ENCODE measurements around the gene TIMM23B.
"Not testable (repeated sequence)": the region's sequence is repeated elsewhere in the genome, so short reads cannot be mapped to it uniquely, and the experiment has no call there.

DNA sequence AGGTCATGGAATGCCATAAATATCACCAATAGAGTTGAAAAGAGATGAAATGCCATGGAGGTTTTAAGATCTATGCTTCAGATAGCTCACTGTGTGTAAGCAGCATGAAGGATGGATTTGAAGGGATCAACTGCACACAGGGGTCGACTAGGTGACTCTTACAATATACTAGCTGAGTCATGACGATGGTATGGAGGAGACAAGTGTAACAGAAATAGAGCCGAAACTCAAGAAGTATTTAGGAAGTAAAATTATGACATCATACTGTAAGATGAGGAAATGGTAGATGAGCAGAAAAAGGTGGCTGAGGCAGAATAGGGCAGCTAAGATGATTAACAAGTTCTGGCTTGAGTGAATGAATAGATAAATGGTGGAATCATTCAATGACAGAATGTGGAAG lies 38.0 kb upstream of the TIMM23B start:
- TF ChIP-seq, protein P1, sequence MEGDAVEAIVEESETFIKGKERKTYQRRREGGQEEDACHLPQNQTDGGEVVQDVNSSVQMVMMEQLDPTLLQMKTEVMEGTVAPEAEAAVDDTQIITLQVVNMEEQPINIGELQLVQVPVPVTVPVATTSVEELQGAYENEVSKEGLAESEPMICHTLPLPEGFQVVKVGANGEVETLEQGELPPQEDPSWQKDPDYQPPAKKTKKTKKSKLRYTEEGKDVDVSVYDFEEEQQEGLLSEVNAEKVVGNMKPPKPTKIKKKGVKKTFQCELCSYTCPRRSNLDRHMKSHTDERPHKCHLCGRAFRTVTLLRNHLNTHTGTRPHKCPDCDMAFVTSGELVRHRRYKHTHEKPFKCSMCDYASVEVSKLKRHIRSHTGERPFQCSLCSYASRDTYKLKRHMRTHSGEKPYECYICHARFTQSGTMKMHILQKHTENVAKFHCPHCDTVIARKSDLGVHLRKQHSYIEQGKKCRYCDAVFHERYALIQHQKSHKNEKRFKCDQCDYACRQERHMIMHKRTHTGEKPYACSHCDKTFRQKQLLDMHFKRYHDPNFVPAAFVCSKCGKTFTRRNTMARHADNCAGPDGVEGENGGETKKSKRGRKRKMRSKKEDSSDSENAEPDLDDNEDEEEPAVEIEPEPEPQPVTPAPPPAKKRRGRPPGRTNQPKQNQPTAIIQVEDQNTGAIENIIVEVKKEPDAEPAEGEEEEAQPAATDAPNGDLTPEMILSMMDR (IDR thresholded peaks at IDR 0.05; ENCODE audit: control extremely low read depth in 1 of 3, insufficient read depth in 1 of 3, low read depth in 1 of 3, low read length in 3 of 3), result not testable (repeated sequence)
- not testable (repeated sequence) for TF ChIP-seq HDAC2 (IDR thresholded peaks at IDR 0.05; ENCODE audit: borderline replicate concordance in 1 of 2, low read depth in 2 of 2, low read length in 2 of 2); CREB1 (IDR thresholded peaks at IDR 0.05); EZH2 (IDR thresholded peaks at IDR 0.05; ENCODE audit: low read depth, low read length, severe bottlenecking)
- TF ChIP-seq, protein P2, sequence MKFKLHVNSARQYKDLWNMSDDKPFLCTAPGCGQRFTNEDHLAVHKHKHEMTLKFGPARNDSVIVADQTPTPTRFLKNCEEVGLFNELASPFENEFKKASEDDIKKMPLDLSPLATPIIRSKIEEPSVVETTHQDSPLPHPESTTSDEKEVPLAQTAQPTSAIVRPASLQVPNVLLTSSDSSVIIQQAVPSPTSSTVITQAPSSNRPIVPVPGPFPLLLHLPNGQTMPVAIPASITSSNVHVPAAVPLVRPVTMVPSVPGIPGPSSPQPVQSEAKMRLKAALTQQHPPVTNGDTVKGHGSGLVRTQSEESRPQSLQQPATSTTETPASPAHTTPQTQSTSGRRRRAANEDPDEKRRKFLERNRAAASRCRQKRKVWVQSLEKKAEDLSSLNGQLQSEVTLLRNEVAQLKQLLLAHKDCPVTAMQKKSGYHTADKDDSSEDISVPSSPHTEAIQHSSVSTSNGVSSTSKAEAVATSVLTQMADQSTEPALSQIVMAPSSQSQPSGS (IDR thresholded peaks at IDR 0.05; ENCODE audit: low read length), result not testable (repeated sequence)

Measured in H1 (cell line).